Fibroblast of pulmonary artery (primary cell): ENCODE results near the gene CRTC1.
A peak's percentile ranks its signal among the peaks of the same experiment; 100 is the strongest.
"Not testable (repeated sequence)": the region's sequence is repeated elsewhere in the genome, so short reads cannot be mapped to it uniquely, and the experiment has no call there.

Experiments used
- DNase-seq: peaks from one replicate; pipeline ENCODE4 v3.0.0-alpha.2; 2010; ENCODE audit warnings: low read depth
- H3K4me3 ChIP-seq: replicated peaks from 2 replicates; pipeline ENCODE4 v1.5.1; 2011; ENCODE audit warnings: low read depth, mild to moderate bottlenecking, control low read depth, low read length, moderate library complexity
- CTCF ChIP-seq: IDR thresholded peaks from 2 replicates; pipeline ENCODE4 v1.5.1; 2011; ENCODE audit warnings: mild to moderate bottlenecking, control low read depth, low read length, inconsistent platforms; ENCODE audit errors: missing control alignments

CRTC1 gene

GRCh38 chr19:18726846-18727245 lies 43.4 kb downstream of the CRTC1 start:
- no peak for DNase-seq
- TF ChIP-seq CTCF, result no peak
- no peak overlapping the region for H3K4me3 ChIP-seq

GRCh38 chr19:18727602-18728001 lies 44.1 kb downstream of the CRTC1 start:
- not testable (repeated sequence) for H3K4me3 ChIP-seq, DNase-seq

- no peak overlapping the region for H3K4me3 ChIP-seq
- TF ChIP-seq CTCF, result no peak
- no peak for DNase-seq
These were observed 46.6 kb downstream of the CRTC1 start for GRCh38 chr19:18729933-18730530.

GRCh38 chr19:18730885-18731513 lies 47.5 kb downstream of the CRTC1 start:
- no peak for DNase-seq
- no peak for TF ChIP-seq CTCF
- no peak overlapping the region for H3K4me3 ChIP-seq

GRCh38 chr19:18731562-18732008 lies 48.1 kb downstream of the CRTC1 start:
- no peak overlapping the region for H3K4me3 ChIP-seq
- TF ChIP-seq CTCF, result no peak
- DNase-seq, result no peak

GRCh38 chr19:18733196-18733647 lies 49.7 kb downstream of the CRTC1 start:
- H3K4me3 ChIP-seq, result no peak overlapping the region
- DNase-seq, result peak; percentile 68
- no peak for TF ChIP-seq CTCF

- not testable (repeated sequence) for H3K4me3 ChIP-seq, DNase-seq
These were observed 50.4 kb downstream of the CRTC1 start for GRCh38 chr19:18733762-18734332.

- DNase-seq, result no peak
- TF ChIP-seq CTCF, result no peak
- no peak overlapping the region for H3K4me3 ChIP-seq
These were observed 51.8 kb downstream of the CRTC1 start for GRCh38 chr19:18735324-18735723.
